ENCODE data around the gene PXMP4. TPM values are rescaled to one million over a fixed set of nuclear protein-coding genes. Genes with fewer than 3 reads are reported as not detected.

Gene PXMP4
- total and polyA plus RNA-seq, 9 of the 15 experiments (the other 6 are each of a cell fraction or from before 2014, with no cell fraction given), result 4.8 to 29.1 (median 6.8) TPM

GRCh38 chr20:33671573-33672288 lies 48.4 kb downstream of the PXMP4 start (continued):
- TF ChIP-seq, protein P1, sequence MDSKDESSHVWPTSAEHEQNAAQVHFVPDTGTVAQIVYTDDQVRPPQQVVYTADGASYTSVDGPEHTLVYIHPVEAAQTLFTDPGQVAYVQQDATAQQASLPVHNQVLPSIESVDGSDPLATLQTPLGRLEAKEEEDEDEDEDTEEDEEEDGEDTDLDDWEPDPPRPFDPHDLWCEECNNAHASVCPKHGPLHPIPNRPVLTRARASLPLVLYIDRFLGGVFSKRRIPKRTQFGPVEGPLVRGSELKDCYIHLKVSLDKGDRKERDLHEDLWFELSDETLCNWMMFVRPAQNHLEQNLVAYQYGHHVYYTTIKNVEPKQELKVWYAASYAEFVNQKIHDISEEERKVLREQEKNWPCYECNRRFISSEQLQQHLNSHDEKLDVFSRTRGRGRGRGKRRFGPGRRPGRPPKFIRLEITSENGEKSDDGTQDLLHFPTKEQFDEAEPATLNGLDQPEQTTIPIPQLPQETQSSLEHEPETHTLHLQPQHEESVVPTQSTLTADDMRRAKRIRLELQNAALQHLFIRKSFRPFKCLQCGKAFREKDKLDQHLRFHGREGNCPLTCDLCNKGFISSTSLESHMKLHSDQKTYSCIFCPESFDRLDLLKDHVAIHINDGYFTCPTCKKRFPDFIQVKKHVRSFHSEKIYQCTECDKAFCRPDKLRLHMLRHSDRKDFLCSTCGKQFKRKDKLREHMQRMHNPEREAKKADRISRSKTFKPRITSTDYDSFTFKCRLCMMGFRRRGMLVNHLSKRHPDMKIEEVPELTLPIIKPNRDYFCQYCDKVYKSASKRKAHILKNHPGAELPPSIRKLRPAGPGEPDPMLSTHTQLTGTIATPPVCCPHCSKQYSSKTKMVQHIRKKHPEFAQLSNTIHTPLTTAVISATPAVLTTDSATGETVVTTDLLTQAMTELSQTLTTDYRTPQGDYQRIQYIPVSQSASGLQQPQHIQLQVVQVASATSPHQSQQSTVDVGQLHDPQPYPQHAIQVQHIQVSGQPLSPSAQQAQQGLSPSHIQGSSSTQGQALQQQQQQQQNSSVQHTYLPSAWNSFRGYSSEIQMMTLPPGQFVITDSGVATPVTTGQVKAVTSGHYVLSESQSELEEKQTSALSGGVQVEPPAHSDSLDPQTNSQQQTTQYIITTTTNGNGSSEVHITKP (IDR thresholded peaks at IDR 0.05; ENCODE audit: partially characterized antibody), result peak; percentile 25
- TF ChIP-seq RAD51 (IDR thresholded peaks at IDR 0.05; ENCODE audit: borderline replicate concordance, low read depth) (peak; percentile 34; the same call in 1 of the 2 replicates), ZNF280A (IDR thresholded peaks at IDR 0.05; ENCODE audit: low read depth, partially characterized antibody) (no peak), HDAC2 (IDR thresholded peaks at IDR 0.05) (0 out of 2 replicates have a peak, but pooled peaks have one; percentile 14), ZFP36 (IDR thresholded peaks at IDR 0.05; ENCODE audit: low read depth, low read length, partially characterized antibody) (peak; percentile 84), BRD9 (IDR thresholded peaks at IDR 0.05; ENCODE audit: low read depth, partially characterized antibody) (peak; percentile 41), ZNF140 (CRISPR knock-in tag; IDR thresholded peaks at IDR 0.05) (no peak), ZNF263 (CRISPR knock-in tag; IDR thresholded peaks at IDR 0.05; ENCODE audit: borderline replicate concordance) (no peak)
- TF ChIP-seq, protein P2, sequence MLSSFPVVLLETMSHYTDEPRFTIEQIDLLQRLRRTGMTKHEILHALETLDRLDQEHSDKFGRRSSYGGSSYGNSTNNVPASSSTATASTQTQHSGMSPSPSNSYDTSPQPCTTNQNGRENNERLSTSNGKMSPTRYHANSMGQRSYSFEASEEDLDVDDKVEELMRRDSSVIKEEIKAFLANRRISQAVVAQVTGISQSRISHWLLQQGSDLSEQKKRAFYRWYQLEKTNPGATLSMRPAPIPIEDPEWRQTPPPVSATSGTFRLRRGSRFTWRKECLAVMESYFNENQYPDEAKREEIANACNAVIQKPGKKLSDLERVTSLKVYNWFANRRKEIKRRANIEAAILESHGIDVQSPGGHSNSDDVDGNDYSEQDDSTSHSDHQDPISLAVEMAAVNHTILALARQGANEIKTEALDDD (IDR thresholded peaks at IDR 0.05), result no peak
